ENCODE results near the gene IQSEC1.

IQSEC1 gene

GRCh38 chr3:13002398-13003124, 70.7 kb downstream of the IQSEC1 start:
- no peak for DNase-seq (ENCODE audit: low read depth in 2 of 2)

GRCh38 chr3:12999147-13000140, 73.8 kb downstream of the IQSEC1 start:
- DNase-seq (ENCODE audit: low read depth in 2 of 2), result no peak

- DNase-seq (ENCODE audit: low read depth in 2 of 2), result no peak
Observed at GRCh38 chr3:12998648-12999047, 74.6 kb downstream of the IQSEC1 start.

- no peak for DNase-seq (ENCODE audit: low read depth in 2 of 2)
Observed at GRCh38 chr3:12997387-12997786, 75.8 kb downstream of the IQSEC1 start.

- no peak for DNase-seq (ENCODE audit: low read depth in 2 of 2)
Observed at GRCh38 chr3:12996181-12996506, 77.1 kb downstream of the IQSEC1 start.

- no peak for DNase-seq (ENCODE audit: low read depth in 2 of 2)
Observed at GRCh38 chr3:12995389-12996180, 77.6 kb downstream of the IQSEC1 start.

GRCh38 chr3:12994607-12995388, 78.4 kb downstream of the IQSEC1 start:
- DNase-seq (ENCODE audit: low read depth in 2 of 2), result peak; percentile 84

- DNase-seq (ENCODE audit: low read depth in 2 of 2), result no peak
Observed at GRCh38 chr3:12994357-12994606, 78.9 kb downstream of the IQSEC1 start.

- DNase-seq (ENCODE audit: low read depth in 2 of 2), result no peak
Observed at GRCh38 chr3:12993517-12994356, 79.5 kb downstream of the IQSEC1 start.

GRCh38 chr3:12992629-12993516, 80.4 kb downstream of the IQSEC1 start:
- DNase-seq (ENCODE audit: low read depth in 2 of 2), result no peak

- no peak for DNase-seq (ENCODE audit: low read depth in 2 of 2)
Observed at GRCh38 chr3:12991861-12992281, 81.4 kb downstream of the IQSEC1 start.

- no peak for DNase-seq (ENCODE audit: low read depth in 2 of 2)
Observed at GRCh38 chr3:12991481-12991837, 81.8 kb downstream of the IQSEC1 start.

- no peak for DNase-seq (ENCODE audit: low read depth in 2 of 2)
Observed at GRCh38 chr3:12990781-12991480, 82.3 kb downstream of the IQSEC1 start.

- DNase-seq (ENCODE audit: low read depth in 2 of 2), result no peak
Observed at GRCh38 chr3:12990306-12990705, 82.9 kb downstream of the IQSEC1 start.

- DNase-seq (ENCODE audit: low read depth in 2 of 2), result no peak
Observed at GRCh38 chr3:12988728-12989454, 84.3 kb downstream of the IQSEC1 start.

GRCh38 chr3:12987602-12988001, 85.6 kb downstream of the IQSEC1 start:
- DNase-seq (ENCODE audit: low read depth in 2 of 2), result no peak

GRCh38 chr3:12986986-12987385, 86.2 kb downstream of the IQSEC1 start:
- DNase-seq (ENCODE audit: low read depth in 2 of 2), result no peak

GRCh38 chr3:12986521-12986920, 86.7 kb downstream of the IQSEC1 start:
- no peak for DNase-seq (ENCODE audit: low read depth in 2 of 2)
